Body of pancreas (tissue), 4 donors: ENCODE measurements around the gene COL26A1.
"Not testable (repeated sequence)": the region's sequence is repeated elsewhere in the genome, so short reads cannot be mapped to it uniquely, and the experiment has no call there.

Experiments used
- CTCF ChIP-seq, 7 experiments: fragments of 450-650 bp in 4 of 7; fragments of 200-600 bp in 3 of 7; sonication (generic) in 3 of 7; IDR thresholded peaks; one replicate each; pipeline ENCODE4 v1.5.1; 2016 to 2019; ENCODE audit warnings: antibody characterized with exemption in 7 of 7
- POLR2A ChIP-seq, 3 donors: fragments of 450-650 bp; IDR thresholded peaks; one replicate each; pipeline ENCODE4 v1.6.1; 2016; ENCODE audit warnings: antibody characterized with exemption in 3 of 3, mild to moderate bottlenecking in 2 of 3

- TF ChIP-seq POLR2A, CTCF (IDR thresholded peaks at IDR 0.05): not testable (repeated sequence)
Measured at GRCh38 chr7:101490439-101490838, 127.8 kb downstream of the COL26A1 start.
